ENCODE measurements around the gene NPAS2.

Gene NPAS2

DNA sequence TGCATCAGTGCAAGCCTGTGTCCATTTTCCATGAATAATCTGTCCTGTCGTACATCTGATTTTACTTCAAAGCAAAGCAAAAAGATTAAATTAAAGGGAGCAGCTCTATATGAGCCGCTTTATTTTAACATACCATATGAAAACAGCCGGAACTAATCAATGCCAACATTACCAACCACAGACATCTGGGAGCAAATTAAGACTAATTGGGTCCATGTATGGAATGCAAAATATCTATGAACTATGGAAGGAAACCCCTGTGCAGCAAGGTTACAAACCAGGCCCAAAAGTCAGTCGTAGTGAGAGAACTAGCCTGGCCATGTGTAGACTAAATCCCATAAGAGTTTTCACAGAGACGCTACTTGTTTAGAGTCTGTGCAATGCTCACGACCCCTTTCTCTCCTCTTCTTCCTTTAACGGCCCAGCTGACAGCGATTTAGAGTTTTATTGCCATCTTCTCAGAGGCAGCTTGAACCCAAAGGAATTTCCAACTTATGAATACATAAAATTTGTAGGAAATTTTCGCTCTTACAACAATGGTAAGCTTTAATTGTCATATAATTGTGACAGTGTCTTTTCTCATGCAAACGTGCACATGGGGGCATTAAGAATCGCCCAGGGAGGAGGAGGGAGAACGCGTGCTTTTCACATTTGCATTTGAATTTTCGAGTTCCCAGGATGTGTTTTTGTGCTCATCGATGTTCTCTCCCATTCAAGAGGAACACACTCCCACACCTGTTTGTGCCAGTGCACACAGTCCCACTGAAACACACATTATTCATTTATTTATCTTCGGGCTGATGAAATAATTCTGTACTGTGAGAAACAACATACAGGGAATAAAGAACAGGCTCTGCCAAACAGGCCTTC lies 129.2 kb downstream of the NPAS2 start:
- no peak for DNase-seq

DNA sequence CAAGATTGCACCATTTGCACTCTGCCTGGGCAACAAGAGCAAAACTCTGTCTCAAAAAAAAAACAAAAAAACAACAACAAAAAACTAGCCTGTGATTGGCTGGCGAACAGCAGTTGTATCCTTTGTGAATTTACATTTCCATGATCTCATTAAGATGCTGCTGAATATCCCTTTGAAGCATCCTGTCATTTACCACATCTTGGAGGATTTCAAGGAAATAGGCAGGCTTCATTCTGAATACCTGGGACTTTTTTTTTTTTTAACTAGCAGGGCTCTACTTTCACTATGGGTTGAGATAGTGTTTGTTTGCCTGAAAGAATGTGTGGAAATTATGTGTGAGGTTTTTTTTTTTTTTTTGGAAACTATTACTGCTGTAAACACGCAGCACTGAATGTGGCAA lies 132.6 kb downstream of the NPAS2 start:
- no peak for DNase-seq

DNA sequence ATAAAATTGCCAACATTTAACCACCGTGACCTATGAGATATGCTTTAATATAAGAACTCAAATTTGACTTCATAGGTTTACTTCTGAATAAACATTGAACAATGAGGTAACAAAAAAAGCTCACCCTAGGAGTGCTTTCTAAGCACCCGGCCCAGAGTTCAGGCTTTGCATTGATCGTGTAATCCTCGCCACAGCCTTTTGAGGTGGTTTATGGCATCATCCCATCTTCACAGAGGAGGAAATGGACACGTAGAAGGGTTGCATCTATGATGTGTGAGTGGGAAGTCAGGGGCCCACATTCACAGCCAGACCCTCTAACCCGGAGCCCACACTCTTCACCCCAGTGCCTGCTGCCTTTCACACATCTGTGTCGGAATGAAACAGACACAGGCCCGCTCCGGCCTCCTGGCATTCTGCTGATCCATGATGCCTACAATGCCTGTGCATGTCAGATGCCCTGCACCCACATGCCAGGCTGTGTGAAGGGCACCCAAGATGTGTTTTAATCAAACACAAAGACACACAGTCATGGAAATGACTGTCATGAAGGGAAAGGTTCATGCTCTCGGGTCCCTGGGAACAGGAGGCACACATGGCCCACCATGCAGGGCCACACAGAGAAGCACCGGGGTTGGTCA lies 133.6 kb downstream of the NPAS2 start:
- no peak for DNase-seq

DNA sequence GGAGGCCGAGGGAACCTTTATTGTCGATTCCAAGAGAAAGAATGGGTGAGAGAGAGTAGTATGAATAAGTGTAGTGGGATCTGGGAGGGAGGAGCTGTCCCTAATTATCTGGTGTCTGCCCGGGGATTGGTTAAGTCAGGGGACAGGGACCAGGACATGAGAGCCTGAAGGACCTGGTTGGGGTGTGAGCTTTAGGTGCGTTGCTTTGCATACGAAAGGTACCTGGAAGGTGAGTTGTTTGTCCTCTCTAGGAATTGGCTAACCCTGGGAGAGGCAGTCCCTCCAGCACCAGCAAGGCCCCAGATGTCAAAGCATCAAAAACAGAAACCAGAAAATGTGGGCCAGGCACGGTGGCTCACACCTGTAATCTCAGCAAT lies 134.1 kb downstream of the NPAS2 start:
- DNase-seq: no peak

DNA sequence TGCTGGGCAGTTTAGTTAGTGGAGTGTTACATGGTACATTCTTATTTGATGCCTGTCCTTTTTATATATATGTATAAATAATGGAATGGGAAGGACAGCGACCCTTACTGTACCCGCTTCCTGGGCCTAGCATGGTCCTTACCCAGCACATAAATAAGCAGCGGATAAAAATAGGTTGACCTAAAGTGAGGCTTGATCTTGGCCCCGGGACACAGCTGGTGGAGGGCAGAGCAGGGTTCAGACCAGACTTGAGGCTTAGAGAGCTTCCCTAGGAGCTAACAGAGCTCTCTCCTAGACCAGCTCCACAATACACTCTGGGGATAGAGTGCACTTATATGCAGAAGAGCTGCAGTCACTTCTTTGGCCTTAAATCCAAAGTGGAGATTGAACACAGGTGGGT lies 135.3 kb downstream of the NPAS2 start:
- no peak for DNase-seq

DNA sequence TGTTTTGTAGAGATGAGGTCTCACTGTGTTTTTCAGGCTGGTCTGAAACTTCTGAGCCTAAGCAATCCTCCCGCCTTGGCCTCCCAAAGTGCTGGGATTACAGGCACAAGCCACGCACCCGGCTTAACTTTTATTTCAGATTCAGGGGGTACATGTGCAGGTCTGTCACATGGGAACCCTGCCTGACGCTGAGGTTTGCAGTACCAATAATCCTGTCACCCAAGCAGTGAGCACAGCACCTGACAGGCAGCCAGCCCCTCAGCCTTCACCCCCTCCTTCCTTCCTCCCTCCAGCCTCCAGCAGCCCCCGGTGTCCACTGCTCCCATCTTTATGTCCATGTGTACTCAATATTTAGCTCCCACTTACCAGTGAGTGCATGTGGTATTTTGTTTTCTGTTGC lies 136.1 kb downstream of the NPAS2 start:
- DNase-seq: no peak

DNA sequence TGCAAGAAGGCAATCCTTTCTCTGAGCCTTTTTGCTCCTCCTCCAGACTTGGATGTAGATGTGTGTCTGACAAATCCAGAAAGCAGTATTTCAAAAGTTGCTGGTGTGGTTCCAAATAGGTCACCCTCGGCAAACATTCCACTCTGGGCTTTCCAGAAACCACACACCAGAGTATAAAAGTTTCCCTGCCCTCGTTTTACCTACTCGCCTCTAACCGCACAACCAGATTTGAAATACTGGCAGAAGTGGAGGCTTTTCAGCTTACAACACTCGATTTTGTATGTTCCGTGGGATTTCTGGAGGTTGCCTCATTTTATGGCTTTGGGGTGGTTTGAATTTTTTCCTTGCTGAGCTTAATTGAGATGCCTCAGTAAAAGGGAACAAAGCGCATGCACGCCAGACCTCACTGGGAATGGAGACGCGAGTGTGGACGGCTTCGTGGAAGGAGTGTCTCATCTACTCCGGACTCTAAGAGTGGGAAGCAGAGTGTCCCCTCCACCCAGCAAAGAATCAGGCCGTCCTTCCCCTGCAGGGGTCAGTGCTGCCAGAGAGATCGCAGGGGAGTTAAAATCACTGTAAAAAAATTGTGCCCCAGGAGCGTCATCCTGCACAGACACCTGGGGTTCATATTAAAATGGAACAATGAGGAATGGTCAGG lies 138.2 kb downstream of the NPAS2 start:
- DNase-seq: no peak

DNA sequence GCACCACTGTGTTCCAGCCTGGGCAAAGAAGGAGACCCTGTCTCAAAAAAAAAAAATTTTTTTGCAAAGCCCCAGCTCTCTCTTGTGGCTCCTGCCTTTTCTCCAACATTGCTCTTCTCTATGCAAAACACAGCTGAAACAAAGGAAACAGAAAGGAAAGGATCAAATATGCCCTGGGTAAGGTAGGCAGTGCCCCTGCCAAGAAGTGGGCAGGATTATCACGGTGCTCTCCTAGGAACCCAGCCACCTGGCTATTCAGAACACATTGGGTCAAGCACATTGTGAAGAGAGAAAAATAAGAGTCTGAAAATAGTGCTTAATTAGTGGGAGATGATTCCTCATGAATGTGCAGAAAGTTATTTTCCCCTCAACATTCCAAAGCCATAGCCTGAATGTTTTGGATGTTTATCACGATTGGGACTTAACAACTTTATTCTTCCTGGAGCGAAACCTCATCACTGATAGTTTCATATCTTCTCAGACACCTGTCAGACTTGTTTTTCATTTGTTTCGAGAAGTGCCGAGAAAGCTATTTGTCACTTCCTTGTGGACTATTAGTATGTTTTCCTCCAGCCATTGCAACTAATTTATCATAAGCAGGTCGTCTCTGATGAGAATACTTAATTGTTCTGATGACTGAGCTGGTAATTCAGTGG lies 139.4 kb downstream of the NPAS2 start:
- DNase-seq: no peak

DNA sequence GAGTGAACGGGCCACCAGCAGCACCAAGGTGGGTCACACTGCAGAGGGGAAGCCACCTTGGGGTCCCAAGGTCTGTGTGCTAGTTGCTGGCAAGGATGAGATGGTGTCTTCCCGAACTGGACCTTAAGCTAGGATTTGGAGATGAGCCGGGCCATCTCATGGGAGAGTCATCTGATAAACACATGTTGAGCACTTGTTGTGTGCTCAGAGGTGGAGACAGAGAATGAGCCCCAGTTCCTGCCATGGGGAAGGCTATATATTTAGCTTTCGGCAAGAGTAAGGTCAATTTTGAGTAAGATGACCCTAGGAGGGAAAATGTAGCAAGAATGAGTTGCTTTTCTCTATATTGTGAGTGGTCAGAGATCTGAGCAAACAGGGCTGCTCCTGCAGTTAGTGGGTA lies 140.7 kb downstream of the NPAS2 start:
- no peak for DNase-seq

DNA sequence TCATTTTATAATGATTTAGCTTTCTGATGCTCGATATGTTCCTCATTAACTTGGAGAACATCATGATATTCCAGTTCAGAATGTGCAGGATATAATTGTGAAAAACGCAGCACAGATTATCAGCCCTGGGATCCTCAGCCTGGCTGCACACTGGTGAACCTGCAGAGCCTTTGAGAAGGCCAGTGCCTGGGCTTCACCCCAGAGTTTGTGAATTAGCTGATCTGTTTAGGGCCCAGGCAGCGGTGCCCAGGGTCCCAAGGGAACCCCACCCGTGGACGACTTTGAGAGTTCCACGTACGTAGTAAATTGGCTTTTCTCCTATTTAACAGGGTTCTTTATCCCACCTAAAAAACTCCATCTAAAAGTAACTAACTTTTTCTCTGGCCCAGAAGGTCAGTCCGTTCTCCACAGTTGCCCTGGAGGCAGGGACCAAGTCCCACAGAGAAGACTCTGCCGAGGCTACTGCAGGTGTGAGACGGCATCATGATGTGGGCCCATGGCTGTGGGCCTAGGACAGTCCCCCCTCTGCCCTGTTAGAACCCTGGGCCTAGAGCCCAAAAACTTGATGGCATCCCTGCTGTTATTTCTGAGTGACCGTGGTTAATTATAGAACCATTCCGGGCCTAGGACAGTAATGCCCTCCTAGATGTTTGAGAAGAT lies 142.6 kb downstream of the NPAS2 start:
- no peak for DNase-seq

DNA sequence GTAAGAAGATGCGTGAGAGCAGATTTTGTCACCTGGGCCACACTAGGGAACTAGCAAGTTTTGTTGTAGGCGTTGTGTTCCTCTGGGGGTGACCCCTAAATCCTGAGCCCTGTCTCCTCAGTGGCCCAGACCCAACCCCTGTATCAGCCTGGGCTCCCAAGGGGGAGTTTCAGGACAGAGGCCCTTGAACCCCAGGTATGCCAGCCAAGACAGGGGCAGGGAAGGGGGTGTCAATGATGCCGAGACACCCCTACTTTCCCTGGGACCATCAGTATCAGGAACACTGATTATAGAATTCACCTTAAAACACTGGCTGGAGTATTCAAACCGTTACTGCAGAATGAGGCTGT lies 143.1 kb downstream of the NPAS2 start:
- no peak for DNase-seq

DNA sequence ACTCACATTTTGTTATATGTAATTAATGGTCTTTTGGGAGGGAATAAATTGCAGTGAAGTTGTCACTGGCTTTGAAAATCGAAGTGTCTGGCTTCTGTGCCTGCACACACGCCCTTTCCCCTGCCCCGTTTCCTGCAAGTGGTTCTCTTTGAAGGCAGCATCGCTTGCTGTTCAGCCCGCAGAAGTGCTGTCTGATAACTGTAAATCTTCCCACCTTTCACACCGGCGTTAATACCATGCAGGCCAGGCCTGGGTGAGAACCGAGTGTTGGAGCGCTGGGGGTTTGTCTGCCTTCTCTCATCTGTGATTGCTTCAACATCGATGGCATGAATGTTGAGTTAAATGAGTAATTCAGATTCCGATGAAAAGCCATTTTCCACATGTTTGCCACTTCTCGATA lies 144.3 kb downstream of the NPAS2 start:
- DNase-seq: no peak

DNA sequence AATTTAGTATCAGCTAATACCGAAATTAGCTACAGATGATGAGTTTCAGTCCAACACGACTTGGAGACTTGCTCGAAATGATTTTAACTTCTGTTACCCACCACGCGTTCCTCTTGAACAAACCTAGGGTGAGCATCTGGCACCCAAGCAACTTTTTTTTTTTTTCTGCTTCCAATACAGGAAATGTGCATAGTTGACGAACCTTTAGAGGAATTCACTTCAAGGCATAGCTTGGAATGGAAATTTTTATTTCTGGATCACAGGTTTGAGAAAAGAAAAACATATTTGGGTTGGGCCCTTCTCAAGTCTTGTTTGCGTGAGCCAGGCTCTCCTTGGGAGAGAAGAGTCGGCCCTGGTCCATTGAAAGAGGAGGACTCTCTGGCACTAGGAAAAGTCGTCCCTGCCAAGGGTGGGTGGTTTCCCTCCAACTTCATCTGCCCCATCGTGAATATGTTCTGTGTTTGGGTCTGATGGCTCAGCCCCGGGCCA lies 144.8 kb downstream of the NPAS2 start:
- no peak for DNase-seq

DNA sequence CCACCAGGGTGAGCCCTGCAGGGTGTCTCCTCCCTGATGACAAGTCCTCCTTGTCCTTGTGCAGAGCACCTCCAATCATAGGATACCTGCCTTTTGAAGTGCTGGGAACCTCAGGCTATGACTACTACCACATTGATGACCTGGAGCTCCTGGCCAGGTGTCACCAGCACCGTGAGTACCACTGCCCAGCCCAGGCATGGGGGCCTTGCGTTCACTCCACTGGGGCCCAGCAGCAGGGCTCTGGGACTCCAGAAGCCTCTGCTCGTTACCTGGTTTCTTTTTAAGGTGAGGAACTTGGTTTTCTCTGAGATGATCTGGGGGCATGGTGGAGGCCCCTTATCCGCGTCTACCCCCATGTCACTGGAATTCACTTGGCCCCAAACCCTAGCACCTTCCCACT lies 145.7 kb downstream of the NPAS2 start:
- DNase-seq: no peak

DNA sequence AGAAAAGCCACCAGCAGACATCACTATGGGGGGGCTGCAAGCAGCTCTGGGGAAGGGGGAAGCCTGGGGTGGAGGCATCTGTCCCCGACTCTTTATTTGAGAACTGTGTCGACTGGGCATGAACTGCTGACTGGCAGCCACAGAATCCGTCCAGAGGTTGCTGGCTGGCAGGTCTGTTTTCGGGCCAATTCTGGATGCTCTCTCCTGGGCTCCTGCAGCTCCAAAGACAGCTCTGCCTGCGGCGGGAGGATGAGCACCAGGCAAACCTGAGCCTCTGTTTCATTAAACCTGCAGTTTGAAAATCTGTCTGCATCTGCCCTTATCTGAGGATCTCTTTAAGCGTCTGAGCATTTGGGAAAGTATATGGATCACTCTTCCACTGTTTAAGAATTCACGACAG lies 147.8 kb downstream of the NPAS2 start:
- DNase-seq: no peak

DNA sequence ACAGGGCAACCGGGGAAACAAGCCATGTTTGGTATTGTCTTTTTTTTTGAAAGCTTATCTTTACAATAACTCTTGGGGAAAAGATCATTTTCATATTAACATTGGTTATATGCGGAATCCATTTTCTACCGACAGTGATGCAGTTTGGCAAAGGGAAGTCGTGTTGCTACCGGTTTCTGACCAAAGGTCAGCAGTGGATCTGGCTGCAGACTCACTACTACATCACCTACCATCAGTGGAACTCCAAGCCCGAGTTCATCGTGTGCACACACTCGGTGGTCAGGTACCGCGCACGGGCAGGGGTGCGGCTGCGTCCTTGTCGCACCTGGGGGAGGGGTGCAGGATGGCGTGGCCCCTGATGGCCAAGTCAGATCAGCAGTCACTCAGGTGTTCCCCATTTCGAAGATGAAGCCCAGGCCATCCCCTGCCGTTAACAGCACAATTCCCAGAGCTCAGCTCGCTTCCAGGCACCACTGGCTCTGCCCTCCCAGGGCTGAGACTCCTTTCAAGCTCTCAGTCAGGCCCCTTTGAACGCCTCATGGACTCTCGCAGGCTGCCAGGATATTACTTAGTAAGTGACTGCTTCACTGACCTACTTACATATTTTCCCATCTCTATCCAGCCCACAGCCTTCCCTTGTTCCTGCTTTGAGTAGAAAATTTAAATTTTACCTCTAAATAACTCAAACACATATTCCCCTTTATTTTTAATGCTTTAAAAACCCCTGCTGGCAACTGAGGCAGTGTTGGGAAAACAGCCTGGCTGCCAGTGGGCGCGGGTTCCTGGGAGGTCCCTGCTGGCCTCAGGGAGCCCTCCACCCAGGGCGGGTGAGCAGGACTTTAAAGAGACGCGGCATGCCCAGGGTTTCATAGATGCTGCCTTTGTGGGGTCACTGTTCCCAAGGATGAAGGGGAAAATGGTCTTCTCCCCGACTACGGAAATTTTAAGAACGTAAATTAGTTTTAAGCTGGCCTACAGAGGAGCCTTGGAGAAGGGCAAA lies 148.5 kb downstream of the NPAS2 start:
- DNase-seq: no peak

DNA sequence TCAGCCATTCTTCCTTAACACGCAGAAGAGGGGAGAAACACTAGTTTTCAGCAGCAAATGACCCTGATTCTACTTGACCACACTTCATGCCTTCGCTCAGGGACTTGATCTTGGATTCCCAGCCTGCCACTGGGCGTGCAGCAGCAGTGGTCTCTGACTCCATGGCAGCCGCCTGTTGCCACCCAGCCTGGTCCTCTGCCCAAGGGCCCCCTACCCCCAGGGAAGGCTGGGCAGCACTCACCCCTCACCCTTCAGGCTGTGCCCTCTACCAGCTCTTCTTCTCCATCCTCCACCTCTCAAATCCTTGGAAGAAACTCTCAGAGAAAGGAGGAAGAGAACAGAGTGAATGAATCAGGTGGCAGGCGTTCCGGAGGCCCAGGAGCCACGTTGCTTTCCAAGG lies 150.1 kb downstream of the NPAS2 start:
- no peak for DNase-seq

DNA sequence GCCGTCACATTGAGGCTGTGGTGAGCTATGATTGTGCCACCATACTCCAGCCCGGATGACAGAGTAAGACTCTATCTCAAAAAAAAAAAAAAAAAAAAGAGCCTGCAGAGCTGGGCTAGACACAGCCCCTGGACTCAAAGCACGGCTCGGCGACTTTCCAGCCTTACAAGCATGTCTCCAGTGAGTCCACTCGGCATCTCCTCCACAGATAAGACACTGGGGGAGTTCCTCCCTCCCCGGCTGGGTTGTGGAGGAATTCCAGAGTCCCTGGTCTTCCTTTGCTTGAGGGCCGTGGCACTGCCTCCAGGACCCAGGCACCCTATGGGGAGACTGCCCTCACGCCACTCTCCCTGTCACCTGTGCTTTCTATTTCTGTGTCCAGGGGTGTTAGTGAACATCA lies 151.3 kb downstream of the NPAS2 start:
- no peak for DNase-seq

DNA sequence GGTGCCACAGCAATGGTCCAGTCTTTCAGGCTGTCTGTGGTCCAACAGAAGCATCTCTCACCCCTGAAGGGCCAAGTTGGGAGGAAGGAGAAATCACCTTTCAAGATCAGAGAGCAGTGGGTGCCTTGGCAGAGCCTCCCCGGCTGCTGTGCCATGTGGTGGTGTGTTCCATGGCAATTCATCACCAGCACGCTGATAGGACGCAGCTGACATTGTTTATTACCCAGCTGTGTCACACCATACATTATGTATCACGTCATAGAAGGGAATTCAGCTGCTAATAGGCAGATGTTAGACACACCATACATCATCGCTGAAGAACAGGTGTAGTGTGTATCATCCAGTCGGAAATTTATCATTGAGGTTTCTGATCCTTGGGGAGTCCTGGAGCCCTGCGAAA lies 152.5 kb downstream of the NPAS2 start:
- no peak for DNase-seq

DNA sequence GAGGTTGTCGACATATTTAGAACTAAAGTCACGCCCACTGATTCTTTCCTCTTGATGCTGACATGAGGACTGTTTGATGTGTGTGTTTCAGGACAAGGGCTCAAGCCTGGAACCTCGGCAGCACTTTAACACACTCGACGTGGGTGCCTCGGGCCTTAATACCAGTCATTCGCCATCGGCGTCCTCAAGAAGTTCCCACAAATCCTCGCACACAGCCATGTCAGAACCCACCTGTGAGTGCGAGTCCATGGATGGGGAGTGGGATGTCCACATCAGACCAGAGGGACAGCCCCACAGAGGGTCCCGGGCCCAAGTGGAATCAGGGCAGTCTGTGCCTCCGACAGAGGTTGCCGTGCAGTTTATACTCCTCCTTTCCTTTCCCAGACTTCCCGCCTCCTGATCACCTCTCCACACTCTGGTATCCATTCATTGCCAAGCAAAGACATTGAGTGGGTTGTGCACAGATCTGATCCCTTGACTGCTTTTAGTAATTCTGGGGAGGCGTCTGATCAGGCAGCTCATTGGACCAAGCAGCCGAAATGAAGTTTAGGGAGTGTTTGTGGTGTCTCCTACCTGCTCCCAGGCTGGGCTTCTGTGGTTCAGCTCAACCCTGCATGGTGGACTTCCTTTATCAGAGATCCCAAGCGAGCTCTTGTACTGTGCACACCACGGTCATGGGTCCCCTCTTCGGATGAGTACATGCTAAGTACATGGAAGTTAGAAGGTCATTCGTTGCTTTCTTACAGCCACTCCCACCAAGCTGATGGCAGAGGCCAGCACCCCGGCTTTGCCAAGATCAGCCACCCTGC lies 155.0 kb downstream of the NPAS2 start:
- DNase-seq: no peak

DNA sequence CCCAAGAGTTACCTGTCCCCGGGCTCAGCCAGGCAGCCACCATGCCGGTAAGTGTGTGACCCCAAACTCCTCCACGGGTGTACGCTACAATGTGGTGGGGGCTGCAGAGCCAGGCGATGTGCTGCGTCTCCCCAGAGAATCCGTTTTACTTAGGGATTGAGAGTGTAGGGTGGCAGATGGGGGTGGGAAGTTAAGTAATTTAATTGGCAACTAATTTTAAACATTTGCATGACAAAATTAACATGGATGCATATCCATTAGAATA lies 155.5 kb downstream of the NPAS2 start:
- no peak for DNase-seq

Data from NCI-H524 (cell line).